Fibroblast of skin of scalp (primary cell): Measurements from ENCODE around the gene HUNK.
"Not testable (repeated sequence)": the region's sequence is repeated elsewhere in the genome, so short reads cannot be mapped to it uniquely, and the experiment has no call there.

Source experiments
- DNase-seq: peaks from one replicate; pipeline ENCODE4 v3.0.0-alpha.2; 2013

The HUNK gene

DNA sequence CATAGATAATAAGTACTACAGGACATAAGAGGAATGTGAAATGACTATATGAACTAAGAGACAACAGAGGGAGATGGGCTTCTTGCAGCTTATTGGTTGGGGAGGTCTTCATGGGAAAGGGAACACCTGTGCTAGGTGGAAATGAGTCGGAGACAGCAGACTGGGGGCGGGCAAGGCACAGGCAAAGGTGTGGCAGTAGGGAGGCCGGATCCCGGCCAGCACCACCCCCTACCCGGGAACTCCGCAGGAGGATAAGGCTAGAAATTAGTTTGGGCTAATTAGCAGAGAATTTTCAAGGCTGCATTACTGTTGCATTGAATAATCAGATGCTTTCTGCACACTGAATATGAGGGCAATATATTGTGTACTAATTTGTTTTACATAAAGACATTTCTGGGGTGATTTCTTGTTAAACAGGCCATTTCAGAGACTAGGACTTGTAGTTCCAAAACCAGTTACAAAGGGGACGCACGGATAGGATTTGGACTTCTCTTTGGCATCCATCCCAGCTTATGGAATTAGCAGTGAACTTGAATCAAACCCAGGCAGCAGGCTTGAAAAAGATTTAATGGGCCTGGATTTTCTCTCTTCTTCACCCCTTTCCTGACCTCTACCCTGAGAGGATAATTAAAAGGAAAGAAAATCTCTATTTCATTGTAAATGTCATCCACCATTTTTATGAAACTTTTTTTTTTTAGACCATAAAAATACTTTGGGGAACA, 2.2 kb upstream of the HUNK start:
- DNase-seq = no peak

DNA sequence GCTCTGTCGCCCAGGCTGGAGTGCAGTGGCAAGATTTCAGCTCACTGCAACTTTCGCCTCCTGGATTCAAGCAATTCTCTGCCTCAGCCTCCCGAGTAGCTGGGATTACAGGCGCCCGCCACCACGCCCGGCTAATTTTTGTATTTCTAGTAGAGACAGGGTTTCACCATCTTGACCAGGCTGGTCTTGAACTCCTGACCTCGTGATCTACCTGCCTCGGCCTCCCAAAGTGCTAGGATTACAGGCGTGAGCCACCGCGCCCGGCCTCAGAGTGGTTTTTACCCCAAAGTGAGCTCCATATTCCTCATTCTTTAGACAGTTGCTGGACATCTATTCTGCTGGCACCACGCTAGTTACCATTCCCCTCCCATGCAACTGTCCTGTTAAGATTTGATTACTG, 1.4 kb upstream of the HUNK start:
- not testable (repeated sequence) for DNase-seq

DNA sequence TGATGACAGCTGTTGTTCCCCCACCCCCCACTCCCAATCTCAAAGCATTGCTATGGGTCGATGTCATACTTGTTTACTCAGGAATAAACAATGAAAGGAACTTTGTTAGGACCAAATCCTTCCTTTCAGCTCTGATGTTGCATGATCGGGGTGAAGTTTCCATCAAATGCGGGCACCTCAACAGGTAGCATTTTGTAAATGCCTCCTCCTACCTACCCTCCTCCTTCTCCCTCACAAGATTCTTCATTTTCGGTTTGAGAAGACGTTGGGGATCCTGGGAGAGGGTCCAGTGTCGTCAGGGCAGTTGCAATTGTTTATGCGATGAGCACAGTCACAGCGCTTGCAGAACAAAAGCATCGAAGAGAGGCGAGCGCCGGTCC, 758 bp upstream of the HUNK start:
- no peak for DNase-seq

DNA sequence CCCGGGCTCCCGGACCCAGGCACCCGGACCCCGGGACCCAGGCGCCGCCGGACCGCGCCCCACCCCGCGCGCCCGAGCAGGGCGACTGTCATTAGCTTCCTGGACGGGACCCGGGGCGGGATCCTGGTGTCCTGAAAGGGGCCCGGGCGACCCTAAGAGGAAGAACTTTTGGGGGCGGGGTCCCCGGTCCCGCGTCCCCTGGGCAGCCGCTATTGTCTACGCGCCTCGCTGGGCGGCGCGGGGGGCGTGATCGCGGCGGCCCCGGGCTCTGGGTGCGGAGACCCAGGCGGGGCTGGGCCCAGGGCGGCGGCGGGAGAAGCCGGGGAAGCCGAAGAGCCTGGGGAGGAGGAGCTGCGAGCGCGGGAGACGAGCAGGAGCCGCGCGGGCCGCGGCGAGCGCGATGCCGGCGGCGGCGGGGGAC, 465 bp downstream of the HUNK start:
- peak; percentile 43 for DNase-seq

DNA sequence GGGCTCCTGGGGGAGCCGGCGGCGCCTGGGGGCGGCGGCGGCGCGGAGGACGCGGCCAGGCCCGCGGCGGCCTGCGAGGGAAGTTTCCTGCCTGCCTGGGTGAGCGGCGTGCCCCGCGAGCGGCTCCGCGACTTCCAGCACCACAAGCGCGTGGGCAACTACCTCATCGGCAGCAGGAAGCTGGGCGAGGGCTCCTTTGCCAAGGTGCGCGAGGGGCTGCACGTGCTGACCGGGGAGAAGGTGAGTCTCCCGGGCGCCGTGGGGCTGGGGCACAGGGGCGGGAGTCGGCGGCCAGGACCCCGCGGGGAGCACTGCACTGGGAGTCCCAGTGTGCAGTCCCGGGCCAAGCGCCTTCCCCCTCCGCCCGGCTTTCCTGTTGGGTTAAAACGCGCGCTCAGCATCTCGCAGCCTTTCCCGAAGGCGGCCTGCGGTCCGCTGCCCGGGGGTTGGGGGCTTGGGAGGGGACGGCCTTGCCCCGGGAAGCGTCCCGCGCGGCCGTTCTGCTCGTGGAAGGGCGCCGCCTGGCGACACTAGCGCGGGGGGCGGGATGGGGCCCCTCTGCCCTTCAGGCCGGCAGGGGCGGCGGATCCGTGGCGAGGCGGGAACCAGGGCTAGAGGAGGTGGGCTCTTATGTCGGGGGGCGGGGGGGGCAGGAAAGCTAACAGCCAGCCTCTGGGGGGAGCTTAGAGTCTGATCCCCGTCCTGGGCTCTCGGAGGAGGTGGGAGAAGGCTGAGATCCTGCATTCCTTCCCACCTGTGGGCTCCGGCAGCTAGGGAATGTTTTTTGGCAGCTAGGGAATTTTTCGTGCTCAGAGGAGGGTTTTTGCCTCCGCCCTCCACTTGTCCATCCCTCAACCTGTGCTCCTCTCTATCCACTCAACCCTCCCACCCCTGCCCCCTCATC, 1.1 kb downstream of the HUNK start:
- peak; percentile 64 for DNase-seq

DNA sequence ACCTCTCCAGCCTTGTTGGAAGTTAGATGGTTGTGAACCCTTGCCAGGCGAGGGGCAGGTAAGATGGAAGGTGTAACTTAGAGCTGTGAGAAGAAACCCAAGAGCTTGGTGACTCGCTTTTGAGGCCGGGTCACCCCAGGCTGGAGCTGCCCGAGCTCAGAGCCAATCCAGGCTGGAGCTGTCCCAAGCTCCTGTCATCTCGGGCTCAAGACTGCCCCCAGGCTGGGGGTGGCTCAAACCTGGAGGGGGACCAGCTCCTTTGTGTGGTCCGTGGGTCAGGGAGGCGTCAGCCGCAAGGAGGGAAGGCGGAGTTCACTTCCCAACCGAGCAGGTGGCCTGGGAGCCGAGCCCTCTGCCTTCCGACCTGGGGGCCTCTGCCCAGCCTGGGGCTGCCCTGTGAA, 2.0 kb downstream of the HUNK start:
- DNase-seq = no peak

DNA sequence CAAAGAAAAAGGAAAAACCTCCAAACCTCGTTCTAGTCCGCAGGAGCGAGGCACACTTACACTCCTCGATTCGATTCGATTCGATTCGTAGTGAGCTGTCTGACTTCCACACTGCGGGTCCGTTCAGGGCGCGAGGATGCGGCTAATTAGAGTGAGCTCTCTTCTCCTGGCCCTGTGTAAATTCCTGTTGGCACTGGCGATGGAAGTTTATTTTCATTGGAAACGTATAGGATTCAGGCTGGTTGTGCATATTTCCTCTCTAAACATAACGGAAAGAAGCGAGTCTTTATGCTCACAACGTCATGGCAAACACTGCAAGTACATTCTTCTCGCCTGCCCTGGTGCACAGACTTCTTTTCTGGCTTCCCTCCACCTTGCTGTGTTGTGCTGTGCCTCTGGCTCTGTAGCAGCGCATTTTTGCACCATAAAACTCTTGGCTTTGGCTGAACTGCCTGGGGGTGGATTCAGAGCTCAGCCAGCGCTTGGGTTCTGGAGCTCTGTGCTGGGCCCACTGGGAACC, 2.7 kb downstream of the HUNK start:
- peak; percentile 54 for DNase-seq

DNA sequence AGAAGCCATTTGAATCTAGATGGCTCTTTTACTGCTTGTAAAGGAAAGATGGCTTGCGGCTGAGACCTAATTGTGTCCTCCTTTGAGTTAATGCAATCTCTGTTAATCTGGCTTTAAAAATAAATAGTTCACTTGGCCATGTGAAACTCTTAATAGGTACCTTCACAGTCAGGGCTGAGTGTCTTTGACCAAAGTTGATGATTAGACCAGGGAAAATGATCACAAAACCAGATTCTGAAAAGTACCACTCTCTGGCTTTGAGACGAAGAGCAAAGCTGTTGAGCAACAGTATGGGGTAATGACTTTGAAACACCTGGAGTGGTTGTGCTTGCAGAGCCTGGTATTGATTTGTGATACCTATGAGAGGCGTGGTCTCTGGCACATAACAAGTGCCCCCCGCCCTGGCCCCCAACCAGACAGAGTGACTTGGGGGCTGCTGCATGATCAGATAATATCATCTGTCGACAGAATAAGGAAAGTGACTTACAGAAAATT, 4.7 kb downstream of the HUNK start:
- DNase-seq = no peak

DNA sequence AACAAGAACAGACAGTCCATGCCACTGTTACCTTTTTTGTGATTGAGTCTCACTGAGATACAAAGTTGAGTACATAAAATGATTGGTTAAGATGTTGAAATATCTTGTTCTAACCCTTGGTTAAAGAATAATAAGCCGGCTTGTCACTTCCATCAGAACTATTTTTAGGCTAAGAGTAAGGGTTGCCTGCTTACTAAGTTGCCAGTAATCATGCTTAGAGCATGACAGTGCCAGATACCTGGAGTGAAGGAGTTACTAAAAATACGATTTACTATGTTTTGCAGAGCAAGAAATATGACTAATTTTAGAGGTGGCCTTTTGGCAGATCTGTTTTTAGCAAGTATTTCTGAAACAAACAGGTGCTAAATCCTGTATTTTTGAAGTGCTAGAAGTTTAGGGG, 6.0 kb downstream of the HUNK start:
- DNase-seq = no peak

DNA sequence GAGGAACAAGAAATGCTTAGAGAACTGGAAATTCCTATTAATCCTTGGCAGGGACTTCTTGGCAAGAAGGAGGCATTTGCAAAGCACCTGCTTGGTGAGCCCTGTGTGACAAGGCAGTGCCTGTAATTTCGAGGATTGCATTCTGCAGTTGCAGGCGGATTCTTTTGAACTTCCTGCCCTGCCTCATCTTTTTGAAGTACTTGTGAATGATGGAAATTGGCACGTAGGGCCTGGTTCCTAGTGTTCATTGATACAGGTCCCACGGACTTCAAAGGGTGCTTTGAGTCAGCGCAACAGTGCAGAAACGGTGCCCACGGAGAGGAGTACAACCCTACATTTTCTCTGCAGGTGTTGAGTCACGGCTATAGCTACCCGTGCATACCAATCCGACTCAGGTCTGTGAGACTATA, 6.4 kb downstream of the HUNK start:
- no peak for DNase-seq

DNA sequence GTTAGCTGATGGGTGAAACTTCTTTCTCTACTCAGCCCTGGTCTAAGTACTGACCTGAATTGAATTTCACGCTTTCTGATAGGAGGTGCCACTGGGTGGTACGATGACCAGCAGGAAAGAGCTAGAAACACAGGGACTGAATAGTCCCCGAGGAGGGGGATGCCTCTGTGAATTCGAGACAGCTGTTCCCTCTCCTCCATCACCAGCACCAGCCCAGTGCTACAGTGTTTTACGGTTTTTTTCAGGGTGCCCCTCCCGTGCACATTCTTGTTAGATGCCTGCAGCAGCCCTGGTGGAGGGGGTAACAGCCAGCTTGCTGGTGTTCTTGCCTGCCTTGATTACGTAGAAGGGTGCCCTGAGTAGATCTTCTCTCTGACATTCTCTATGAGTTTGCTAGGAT, 7.1 kb downstream of the HUNK start:
- DNase-seq = no peak

DNA sequence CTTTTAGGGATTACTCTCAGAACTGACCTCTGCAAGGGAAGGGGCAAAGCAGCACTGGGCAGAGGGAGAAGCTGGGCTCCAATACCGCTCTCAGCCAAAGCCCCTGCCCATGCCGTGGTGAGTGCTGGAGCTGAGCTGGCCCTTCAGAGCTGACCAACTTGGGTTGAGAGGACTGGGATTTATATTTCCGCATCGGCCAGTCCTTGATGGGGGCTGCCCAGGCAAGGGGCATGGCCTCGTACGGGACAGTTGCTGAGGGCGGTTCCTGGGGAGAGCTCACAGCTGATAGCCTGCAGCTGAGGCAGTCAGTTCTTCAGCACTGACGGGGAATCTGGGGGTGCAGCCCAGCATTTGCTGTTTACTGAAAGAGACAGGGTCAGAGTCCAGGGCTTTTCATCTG, 8.0 kb downstream of the HUNK start:
- DNase-seq = no peak

DNA sequence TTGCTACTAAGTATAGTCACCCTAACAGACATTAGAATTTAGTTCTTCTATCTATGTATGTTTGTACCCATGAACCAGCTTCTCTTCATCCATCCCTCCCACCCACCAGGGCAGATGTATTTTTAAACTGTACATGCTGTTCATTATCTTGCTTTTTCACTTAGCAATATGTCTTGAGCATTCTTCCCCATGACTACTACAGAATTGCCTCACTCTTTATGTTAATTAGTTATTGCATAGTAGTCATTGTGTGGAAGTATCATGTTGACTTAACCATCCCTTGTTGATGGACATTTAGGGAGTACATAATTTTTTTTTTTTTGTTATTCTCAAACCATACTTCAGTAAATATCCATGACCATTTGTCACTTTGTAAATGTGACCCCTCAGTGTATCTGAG, 9.9 kb downstream of the HUNK start:
- DNase-seq = no peak

DNA sequence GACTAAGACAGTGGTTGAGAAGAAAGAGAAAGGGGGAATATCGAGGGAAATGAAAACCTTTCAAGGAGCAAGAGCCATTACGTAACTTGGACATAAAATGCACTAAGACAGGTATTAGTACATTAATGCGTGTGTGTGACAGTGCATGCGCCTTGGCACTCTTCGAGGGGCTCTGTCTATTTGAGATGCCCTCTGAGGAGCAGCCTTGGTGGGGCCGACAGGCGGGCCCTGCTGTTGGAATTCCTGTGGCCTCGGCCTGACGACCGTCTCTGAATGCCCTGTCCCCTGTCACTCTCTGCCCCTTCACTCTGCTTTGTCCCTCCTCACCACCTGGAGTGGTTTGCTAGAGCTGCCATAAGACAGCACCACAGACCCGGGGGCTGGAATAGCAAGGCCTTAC, 12.3 kb downstream of the HUNK start:
- DNase-seq = no peak

DNA sequence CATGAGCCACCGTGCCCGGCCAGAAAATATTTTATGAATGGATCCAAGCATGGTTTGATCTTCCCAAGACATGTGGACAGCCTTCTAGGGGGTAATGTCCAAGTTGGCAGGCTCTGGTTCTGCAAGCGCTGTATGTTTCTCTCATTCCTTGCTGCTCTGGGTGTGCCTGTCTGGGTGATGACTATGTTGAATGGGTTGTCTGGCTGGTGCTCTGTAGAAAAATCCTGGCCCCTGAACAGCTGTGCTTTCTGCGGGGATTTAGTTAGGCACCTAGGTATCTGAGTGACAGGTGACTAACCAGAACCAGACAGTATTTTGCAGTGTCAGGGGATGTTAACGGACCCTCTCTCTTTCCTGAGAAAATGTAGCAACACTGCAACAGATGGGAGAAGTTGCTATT, 14.1 kb downstream of the HUNK start:
- DNase-seq = no peak

DNA sequence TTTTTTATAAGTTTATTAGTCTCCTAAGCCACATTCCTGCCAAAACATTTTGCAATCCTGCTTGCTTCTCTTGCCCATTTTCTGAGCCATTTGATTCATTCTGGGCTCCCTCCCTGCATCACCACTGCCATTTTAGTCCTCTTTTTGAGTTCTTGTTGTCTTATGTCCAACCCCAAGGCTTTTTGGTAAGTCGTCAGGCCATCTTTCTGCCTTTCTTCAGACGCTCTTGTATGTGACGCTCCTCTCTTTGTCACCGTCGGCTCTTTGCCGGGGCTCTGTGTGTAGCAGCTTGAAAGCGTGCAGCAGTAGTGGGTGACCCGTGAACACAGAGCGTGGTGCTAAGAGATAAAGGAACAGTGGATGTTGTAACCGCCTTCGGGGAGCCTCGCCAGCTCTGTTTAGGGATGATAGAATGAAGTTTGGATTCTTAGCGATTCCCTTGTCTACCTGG, 14.6 kb downstream of the HUNK start:
- DNase-seq = no peak

DNA sequence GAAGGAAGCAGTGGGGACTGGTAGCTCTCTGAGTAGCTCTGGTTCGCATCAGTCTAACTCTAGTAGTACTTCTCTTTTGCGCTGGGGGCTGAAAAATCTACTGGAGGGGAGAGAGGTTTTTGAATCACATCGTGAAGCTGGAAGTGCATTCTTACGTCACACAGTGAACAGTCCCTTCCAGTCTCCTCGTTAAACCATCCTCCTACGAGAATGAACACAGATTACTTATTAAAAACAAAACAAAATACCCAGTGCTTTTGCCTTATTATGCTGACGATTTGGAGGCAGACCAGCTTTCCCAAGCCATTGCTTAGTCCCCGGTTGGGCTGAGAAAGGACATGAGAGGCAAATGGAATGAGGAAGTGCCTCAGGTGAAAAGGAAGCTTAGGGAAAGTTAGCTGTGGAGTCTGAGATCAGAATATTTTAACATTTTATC, 16.1 kb downstream of the HUNK start:
- DNase-seq = peak; percentile 45

DNA sequence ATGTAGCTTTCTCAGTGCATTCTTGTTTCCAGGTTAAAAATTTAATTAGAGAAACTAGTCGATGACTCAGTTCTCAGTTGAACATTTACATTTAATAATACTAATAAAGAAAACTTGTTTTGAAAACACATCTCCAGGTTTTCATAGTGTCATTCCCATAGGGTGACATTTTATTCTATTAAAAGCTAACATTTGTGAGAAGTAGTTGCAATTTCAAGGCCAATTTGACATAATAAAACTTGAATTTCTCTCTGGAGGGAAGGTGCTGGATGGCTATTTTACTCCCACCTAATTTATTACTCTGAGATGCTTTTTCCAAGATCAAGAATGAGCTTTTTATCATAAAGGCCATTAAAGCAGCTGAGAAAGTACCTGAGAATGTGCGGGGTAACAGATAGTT, 16.6 kb downstream of the HUNK start:
- no peak for DNase-seq

DNA sequence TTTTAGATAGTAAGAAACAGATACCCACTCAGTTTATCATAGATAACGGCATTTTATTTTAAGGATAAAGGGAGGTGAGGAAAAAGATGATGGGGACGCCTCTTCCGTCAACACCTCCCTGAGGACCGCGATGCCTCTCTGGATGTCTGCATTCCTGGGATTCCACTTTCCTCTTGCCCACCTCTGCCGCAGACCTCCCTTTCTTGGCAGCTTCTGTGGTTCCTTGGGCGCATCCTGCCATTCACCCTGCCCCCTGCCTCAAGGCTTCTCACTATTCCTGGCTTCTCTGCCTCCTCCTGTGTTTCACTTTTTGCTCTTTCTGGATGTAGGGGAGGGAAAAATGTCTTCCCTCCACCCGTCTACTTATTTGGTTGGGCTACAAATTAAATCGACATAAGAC, 19.9 kb downstream of the HUNK start:
- DNase-seq = no peak

DNA sequence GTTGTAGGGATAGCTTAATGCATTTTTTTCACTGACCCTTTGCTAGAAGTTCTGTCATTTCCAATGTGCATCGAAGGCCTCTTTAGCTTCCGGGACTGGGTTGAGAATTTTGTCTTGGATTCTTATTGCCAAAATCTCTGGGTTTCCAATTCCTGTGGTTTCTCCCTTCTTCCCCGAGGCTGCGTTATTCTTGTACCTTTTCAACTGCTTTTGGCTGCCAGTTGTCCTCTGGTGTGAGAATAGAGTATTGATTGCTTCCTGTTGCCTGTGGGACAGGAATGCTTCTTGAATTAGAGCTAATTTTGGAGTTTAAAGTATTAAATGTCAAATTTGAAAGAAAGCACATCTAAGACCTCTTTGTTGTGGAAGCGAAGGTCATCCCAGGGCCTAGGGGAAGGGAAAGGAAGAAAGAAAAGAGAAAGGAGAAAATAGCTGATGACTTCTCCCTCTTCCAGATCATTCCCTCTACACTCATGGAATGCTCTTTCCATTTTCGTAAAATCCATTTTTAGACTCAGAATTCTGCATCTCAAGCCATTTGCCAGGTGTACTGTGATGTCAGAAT, 21.1 kb downstream of the HUNK start:
- DNase-seq = peak; percentile 53

DNA sequence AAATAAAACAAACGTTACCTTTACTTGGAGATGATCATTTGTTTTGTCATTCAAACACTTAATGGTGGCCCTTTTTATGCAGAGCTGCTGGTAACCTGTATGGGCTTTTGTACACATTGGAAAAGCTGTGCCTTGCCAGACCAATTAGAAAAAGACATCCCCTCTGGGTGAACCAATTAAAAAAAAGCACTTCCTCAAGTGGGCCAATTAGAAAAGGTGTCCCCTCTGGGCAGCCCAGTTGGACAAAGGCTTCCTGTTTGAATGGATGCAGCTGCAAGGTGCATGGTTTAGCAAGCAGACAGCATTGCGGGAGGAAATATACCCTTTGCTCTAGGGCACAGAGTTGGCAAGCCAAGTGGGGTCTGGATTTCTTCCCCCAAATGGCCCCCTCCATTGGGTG, 21.6 kb downstream of the HUNK start:
- no peak for DNase-seq

DNA sequence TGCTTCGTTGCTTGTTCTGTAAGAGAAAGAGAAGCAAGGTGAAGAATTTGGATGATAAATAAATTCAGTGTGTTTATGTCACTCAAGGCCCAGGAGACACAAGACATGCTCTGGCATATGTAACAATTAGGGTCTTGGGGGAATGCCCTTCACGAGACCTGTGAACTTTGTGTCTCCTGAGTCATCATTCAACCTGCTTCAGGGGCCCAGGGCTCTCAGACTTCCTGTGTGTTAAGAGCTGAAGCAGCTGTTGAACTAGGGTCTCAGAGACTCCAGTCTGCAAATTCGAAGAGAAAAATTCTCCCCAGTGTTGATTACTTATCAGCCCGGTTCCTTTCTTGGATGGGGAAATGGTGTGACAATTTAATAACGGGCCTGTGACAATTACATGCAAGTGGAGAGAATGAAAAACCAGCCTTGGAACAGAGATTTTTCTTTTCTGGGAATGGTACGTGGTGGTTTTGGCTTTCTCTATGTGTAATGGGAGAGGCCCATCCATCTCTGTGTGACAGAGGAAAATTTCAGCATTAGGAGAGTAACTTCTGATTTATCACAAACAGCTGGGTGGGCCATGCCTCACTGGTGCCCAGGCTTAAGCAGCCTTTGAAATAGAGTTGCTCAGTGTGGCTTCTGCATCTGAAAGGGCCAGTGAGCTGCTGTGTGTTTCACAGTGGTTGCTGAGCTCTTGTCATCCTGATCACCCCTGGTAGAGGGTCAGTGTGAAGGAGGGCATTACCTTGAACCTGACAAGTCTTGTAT, 22.4 kb downstream of the HUNK start:
- no peak for DNase-seq
